ENCODE measurements around the gene MUC4.
"Not testable (repeated sequence)": the region's sequence is repeated elsewhere in the genome, so short reads cannot be mapped to it uniquely, and the experiment has no call there.

The MUC4 gene

DNA sequence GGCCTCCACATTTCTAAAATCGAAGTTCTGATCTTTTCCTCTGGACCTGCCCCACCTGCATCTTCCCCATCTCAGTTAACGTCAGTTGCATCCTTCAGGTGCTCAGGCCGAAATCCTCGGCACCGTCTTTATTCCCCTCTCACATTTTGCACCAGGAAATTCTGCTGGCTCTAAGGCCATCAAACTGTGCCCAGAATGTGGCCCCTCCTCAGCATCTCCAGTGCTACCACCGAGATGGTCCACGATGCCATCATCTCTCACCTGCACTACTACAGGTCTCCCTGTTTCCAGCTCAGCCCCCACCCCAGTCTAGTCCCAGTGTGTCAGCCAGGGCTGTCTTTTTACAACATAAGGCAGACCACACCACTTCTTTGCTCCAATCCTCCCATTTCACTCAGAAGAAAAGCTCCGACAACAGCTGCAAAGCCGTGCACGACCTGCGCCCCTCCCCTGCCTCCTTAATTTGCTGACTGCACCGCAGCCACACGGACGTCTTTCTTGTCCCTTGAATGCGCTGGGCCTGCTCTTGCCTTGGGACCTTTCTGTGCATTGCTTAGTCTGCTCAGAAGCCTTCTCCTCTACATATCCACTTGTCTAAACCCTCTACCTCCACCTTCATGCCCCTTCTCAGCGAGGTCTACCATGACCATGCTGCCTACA is 76.6 kb downstream of the MUC4 start:
- DNase-seq = no peak

DNA sequence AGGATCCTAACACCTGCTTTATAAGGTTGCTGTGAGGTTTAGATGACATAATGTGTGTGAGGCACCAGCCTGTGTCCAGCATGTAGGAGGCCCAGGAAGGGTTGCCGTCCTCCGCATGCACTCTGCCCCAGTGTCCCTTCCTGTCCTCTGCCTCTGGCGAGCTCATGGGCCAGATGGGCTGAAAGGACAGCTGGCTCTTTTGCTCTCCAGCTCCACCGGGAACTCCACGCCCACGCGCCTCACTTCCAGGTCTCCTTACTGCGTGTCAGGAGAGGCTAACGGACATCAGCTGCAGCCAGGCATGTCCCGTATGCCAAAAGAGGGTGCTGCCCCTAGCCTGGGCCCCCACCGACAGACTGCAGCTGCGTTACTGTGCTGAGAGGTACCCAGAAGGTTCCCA is 78.8 kb downstream of the MUC4 start:
- no peak for DNase-seq

DNA sequence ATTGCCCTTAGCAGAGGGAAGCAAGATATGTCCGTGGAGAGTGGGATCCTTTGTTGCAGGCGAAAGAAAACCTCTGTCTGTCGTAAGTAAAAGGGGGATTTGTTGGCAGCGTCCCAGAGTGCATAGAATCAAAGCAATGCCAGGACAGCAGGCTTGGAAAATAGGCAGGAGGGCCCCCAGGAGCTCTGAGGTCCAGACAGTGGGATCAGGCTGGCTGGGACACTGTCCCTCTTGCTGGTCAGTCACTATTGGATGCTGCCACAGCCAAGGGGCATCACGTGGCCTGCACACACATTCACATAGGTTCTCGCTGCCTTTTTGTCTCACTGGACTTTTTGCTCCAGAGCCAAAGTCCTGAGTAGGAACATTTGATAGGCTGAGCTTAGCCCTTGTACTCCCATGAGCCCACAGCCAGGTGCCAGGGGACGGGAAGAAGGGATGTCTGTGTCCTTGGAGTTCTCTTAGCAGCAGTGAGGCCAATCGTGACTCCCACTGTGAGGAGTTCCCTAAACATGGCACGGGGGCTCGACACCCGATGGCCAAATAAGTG is 80.3 kb downstream of the MUC4 start:
- DNase-seq = no peak

DNA sequence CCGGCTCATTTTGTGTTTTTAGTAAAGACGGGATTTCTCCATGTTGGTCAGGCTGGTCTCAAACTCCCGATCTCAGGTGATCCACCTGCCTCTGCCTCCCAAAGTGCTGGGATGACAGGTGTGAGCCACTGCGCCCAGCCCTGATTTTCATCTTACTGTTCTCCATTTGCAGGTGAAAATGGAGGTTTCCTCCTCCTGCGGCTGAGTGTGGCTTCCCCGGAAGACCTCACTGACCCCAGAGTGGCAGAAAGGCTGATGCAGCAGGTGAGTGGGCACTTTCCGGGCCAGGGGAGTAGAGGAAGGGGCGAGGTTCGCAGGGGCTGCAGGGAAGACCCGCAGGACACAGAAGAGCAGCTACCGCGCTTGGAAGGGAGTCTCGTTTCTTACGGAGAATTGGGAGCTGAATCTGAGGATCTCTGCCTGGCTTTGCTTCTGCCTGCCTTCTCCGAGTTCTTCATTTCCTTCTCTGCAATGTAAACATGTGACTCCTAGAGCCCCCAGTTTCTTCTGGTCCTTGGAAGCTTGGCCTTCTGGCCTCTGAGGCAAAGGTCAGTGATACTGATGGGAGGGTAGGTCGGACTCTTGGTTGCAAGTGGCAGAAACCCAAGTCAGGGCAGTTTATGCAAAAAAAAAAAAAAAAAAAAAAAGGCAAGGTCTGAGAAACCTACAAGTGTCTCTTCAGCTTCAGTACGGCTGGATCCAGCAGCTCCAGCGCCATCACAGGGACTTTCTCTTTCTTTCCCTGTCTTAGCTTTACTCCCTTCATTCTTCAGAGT is 82.1 kb downstream of the MUC4 start:
- DNase-seq = no peak

DNA sequence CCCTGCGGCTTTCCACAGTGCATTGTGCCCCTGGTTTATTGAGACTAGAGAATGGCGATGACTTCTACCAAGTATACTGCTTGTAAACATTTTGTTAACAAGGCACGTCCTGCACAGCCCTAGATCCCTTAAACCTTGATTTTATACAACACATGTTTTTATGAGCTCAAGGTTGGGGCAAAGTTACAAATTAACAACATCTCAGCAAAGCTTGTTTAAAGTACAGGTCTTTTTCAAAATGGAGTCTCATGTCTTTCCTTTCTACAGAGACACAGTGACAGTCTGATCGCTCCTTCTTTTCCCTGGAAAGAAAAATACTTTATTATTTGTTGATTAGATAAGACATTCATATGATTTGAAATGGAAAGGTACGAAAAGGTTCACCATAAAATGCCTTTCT is 82.9 kb downstream of the MUC4 start:
- DNase-seq = not testable (repeated sequence)

DNA sequence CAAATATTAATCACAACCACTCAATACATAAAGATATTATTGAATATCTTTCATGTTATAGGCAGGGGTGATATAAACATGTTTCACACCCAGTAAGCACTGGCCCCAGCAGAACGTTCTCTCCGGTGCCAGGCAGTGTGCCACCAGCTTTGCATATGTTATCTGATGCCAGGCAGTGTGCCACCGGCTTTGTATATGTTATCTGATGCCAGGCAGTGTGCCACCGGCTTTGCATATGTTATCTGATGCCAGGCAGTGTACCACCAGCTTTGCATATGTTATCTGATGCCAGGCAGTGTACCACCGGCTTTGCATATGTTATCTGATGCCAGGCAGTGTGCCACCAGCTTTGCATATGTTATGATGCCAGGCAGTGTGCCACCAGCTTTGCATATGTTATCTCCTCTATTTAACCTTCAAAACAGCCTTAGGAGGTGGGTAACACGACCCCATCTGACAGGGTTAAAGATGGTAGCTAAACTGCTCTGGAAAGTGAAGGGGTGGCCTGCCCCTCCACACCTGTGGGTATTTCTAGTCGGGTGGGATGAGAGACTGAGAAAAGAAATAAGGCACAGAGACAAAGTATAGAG is 84.0 kb downstream of the MUC4 start:
- DNase-seq = no peak

DNA sequence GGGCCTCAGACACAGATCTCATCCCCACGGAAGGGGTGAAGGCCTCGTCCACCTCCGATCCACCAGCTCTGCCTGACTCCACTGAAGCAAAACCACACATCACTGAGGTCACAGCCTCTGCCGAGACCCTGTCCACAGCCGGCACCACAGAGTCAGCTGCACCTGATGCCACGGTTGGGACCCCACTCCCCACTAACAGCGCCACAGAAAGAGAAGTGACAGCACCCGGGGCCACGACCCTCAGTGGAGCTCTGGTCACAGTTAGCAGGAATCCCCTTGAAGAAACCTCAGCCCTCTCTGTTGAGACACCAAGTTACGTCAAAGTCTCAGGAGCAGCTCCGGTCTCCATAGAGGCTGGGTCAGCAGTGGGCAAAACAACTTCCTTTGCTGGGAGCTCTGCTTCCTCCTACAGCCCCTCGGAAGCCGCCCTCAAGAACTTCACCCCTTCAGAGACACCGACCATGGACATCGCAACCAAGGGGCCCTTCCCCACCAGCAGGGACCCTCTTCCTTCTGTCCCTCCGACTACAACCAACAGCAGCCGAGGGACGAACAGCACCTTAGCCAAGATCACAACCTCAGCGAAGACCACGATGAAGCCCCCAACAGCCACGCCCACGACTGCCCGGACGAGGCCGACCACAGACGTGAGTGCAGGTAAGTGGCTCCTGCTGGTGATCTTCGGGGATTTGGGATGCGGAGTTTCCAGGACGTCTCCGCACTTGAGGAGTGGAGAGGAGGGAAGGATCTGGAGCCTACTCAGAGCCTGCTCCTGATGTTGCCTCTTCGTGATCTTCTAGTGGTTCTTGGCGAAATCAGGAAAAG is 85.6 kb downstream of the MUC4 start:
- not testable (repeated sequence) for DNase-seq

DNA sequence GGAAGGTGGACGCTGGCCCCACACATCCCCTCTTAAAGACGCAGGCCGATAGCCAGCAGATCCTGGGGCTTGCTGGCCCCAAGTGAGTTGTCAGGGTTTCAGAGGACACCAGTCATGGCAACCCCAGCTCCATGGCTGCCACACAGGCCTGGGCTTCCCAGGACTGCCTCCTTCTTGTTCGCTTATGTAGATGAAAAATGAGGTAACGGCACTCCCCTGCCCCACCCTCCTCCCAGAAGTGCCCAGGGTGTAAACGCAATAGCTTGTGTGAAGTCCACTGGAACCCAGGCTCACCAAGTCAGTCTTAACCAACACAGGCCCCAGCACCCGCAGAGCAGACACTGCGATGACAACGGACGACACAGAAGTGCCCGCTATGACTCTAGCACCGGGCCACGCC is 87.4 kb downstream of the MUC4 start:
- DNase-seq = not testable (repeated sequence)

DNA sequence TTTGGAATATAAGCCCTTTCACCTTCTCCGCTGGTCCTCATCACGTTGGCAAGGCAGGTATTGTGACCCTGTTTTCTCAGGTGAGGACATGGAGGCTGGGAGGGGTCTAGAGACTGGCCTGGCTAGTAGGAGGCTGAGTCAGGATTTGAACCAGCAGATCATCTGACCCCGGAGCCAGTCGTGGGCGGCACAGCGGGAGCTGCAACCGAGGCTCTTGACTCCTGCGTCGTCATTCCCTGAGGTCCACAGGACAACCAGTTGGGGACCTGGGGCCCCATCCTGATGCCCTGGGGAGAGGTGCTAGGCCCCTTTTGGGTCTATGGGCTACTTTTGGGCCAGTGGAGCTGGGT is 88.8 kb downstream of the MUC4 start:
- DNase-seq = not testable (repeated sequence)

DNA sequence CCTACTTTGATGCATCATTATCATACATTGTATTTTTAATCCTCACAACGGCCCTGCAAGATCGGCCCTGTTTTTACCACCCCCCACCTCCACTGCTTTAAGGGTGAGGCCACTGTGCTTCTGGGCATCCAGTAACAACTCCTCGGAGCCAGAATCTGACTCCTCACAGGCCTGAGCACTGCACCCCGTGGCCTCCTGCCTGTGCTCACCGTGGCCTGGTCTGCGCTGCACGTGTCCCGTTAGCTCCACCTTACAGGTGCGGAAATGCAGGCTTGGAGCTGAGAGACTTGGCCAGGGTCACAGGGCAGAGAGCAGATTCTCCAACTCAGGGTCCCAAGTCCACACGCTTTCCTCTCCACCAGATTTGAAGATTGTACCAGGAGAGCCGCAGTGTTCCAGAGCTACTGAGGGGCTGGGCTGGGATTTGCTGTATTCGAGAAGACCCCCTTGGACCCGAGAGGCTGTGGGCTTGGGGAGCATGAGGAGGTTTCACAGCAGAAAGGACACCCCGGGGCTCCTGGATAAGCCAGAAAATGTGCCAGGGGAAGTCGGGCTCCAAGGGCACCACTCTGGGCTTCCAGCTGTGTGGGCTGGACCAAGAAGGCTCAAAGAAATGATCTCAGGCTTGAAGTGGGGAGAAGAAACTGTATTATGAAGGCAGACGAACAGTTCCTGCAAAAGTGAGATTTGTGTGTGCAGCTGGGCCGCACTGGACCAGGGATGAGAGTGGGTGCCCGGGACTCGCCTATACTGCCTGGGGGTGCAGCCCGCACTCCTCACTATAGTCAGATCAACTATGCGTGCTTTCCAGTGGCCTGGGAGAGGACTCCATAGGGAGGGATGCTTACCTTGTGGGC is 89.4 kb downstream of the MUC4 start:
- DNase-seq = not testable (repeated sequence)

DNA sequence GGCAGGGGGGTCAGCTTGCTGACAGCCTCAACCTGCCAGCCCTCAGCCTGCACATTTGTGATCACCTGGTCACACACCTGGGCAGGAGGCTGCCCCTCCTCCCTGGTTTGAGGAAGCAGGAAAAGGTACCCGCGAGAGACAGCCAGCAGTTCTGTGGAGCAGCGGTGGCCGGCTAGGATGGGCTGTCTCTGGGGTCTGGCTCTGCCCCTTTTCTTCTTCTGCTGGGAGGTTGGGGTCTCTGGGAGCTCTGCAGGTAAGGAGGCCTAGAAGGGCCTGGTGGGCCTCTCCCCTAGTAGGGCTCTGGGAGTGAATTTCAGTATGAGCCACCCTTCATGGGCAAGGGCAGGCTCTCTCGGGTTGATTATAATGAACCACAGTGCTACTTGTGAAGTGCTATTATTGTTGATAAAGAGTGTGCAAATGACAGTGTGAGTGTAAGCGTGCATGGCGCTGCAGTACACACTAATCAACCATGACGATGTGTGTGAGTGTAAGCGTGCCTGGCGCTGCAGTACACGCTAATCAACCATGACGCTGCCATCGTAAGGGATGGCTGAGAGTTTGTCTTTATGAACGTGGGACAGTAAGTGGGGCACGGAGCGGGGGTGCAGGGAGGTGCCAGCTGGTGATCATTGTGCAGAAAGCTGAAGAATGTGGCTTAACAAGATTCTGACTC is 90.8 kb downstream of the MUC4 start, which contains the start of gene MUC20:
TSS of gene MUC20 (plus strand) at position 148 of the 676 bp plus-strand sequence. CDS start at position 178, 30 bp downstream.
- not testable (repeated sequence) for DNase-seq

DNA sequence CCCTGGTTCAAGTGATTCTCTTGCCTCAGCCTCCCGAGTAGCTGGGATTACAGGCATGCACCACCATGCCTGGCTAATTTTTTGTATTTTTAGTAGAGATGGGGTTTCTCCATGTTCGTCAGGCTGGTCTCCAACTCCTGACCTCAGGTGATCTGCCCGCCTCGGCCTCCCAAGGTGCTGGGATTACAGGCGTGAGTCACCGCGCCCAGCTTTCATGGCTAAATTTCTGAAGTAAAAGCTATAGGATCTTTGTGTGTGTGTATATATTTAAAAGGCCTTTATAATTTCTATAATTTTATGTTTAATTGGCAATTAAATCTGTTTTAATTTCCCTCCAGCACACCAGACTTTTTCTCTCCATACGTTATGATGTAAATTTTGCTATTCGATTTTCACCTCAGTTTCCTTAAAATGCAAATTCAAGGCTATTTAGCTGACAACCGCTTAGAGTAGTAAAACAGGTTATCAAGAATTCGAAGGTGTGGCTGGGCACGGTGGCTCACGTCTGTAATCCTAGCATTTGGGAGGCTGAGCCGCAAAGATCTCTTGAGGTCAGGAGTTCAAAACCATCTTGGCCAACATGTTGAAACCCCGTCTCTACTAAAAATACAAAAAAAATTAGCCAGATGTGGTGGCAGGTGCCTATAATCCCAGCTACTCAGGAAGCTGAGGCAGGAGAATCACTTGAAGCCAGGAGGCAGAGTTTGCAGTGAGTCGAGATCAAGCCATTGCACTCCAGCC is 92.0 kb downstream of the MUC4 start:
- not testable (repeated sequence) for DNase-seq

DNA sequence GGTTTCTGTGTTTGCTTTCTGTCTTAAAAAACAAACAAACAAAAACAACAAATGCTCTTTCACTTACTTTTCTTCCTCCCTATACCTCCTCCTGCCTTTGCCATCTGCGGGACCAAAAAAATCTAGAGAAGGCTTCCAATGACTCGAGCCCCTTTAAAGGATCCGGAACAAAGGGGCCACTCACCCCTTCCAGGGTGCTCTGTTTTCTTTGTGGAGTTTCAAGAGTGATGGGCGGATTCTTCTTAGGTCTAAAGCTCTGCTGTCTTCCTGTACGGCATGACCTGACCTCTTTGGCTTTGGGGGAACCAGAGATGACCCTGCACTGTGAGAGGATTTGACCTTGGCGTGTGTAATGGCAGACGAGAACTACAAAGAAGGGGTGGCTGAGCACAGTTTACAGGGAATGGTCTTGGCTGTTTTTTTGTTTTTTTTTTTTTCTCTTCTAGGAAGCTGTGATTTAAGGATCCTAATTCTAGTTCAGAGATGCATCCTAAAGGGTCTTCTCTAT is 93.2 kb downstream of the MUC4 start:
- no peak for DNase-seq

DNA sequence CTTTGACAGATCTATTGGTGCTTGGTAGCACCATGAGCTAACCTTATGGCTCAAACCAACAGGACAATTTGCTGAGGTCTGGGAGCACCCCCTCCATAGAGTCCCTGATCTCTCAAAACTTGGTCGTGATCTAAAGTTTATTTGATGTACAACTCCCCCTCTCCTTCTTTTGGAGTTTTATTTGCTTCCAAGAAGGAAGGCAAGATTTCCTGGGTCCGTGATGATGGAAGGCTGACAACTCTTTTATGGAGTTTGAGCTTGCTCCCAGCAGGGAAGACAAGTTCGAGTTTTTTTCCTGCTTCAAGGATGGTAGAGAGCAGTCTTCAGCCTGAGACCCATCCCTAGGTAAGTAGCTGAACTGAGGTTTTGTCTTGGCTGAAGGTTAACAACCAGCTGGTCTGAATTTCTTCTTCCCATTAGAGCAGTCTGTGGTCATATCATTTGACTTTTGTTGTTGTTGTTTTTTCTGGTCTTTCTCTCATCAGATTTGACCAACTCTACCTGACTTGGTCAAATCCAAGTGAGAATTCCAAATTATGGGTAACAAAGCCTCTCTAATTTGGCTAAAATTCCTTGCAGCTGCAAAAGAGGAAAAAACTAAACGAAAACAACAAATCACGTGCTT is 93.8 kb downstream of the MUC4 start:
- no peak for DNase-seq

DNA sequence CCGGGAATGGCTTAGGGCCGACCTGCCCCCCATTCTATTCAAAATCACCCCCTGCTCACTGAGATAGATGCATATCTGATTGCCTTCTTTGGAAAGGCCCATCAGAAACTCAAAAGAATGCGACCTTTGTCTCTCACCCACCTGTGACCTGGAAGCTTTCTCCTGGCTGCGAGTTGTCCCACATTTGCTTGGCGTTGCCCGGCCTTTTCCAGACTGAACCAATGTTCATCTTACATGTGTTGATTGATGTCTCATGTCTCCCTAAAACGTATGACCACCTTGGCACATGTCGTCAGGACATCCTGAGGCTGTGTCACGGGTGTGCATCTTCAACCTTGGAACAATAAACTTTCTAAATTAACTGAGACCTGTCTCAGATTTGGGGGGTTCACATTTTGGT is 94.3 kb downstream of the MUC4 start:
- DNase-seq = no peak

DNA sequence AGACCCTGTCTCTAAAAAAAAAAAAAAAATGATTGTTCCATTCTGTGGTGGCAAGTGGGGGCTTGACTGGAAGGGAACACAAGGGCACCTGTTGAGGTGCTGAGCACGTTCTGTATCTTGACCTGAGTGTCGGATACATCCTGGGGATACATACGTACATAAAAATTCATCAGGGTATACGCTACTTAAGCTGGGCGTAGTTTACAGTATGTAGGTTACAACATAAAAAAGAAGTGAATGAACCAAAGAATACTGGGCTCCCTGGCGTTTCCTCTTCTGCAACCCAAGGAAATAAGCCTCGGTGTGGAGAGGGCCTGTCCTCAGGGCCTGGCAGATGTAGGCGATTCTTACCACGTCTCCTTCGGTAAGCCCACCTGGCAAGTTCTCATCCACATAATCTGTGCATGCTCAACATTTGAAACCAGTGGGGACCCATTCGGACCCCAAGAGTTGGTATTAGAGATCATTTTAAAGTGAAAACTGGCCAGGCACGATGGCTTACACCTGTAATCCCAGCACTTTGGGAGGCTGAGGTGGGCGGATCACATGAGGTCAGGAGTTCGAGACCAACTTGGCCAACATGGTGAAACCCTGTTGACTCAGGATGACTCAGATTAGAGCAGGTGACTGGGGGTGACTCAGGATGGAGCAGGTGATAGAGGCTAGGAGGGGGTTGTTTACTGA is 96.0 kb downstream of the MUC4 start:
- no peak for DNase-seq

DNA sequence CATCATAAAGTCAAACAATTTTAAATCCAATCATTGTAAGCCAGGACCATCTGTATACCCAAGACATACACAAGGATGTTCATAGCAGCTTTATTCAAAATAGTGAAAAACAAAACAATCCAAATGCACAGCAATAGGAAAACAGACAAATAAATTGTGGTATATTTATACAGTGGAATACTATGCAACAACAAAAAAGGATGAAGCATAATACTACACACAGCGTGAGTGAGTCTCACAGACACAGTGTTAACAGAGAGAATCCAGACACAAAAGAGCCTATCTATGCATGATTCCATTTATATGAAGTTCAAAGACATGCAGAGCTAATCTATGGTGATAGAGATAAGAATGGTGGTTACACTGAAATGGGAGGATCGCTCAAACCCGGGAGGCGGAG is 96.6 kb downstream of the MUC4 start:
- no peak for DNase-seq

DNA sequence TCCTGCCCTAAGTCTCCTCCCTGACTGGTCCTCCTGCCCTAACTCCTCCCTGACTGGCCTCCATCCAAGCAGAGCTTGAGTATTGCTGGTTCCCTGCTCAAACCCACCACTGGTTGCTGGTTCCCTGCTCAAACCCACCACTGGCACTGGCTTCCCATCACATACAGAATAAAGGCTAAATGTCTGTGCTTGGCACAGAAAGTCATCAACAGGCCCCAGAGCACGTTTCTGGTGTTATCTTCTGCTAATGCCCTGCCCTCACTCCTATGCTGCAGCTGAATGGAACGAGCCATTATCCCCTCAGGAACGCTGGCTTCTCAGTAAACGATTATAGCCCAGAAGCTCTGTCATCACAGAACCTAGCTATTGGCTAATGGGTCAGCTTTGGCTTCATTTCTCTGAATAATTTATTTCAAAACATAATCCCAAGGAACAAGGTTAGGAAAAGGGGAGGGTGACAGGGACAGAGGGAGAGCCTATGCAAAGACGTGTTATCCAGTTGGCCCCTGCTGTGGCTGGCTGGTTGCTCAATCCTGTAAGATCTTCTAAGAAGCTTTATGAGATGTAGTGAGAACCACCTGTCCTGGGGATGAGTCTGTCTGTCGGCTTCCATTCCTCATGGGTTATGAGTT is 97.2 kb downstream of the MUC4 start:
- no peak for DNase-seq

DNA sequence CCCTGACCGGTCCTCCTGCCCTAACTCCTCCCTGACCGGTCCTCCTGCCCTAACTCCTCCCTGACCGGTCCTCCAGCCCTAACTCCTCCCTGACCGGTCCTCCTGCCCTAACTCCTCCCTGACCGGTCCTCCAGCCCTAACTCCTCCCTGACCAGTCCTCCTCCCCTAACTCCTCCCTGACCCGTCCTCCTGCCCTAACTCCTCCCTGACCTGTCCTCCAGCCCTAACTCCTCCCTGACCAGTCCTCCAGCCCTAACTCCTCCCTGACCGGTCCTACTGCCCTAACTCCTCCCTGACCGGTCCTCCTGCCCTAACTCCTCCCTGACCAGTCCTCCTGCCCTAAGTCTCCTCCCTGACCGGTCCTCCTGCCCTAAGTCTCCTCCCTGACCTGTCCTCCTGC is 98.6 kb downstream of the MUC4 start:
- not testable (repeated sequence) for DNase-seq

Data from hippocampal formation (tissue), 2 donors.